GM18502 (cell line): ENCODE data around the gene TBX10.

Source experiments
- ATAC-seq: cut with Tn5 transposase; IDR thresholded peaks from one replicate; pipeline ENCODE4 v1.9.1; 2021; ENCODE audit warnings: mild to moderate bottlenecking; ENCODE audit not compliant: unreplicated experiment, poor library complexity

The TBX10 gene

GRCh38 chr11:67583247-67584204 is 56.0 kb downstream of the TBX10 start, which contains the start of gene GSTP1:
GSTP1 (plus strand) TSS chr11:67583812; CDS start chr11:67583844, 32 bp downstream.
- peak; percentile 60 for ATAC-seq

GRCh38 chr11:67582011-67582410 is 57.6 kb downstream of the TBX10 start:
- no peak for ATAC-seq

GRCh38 chr11:67581469-67581868 is 58.1 kb downstream of the TBX10 start:
- no peak for ATAC-seq
